WTC11 (cell line): ENCODE results near the gene ADORA1. TPM values are rescaled to one million over a fixed set of nuclear protein-coding genes. Genes with fewer than 3 reads are reported as not detected.

Experiments used
- ATAC-seq: fragments of 200-7000 bp; cut with Tn5 transposase; 2 replicates; pipeline ENCODE4 v1.10.0; 2021; ENCODE audit warnings: mild to moderate bottlenecking, moderate library complexity
- CTCF ChIA-PET: fragments of 300-600 bp; sonication (Branson Sonifier 250); formaldehyde crosslinking; loops from one replicate; lab custom pipeline; 2021; ENCODE audit warnings: antibody characterized with exemption; lab: Charles Lee
- POLR2A ChIA-PET: fragments of 350-600 bp; sonication (Branson Sonifier 250); formaldehyde crosslinking; loops from one replicate; lab custom pipeline; 2021; ENCODE audit warnings: antibody characterized with exemption; lab: Charles Lee
- DNase-seq: peaks from one replicate; pipeline ENCODE4 v3.0.0; 2021; ENCODE audit warnings: low spot score
- H3K27ac Mint-ChIP-seq: 2 replicates; pipeline ENCODE4 v1.8.0; 2021; ENCODE audit warnings: mixed read lengths
- H3K27me3 Mint-ChIP-seq: 2 replicates; pipeline ENCODE4 v1.8.0; 2021; ENCODE audit warnings: low read depth, mild to moderate bottlenecking, moderate library complexity, mixed read lengths
- H3K36me3 Mint-ChIP-seq: 2 replicates; pipeline ENCODE4 v1.8.0; 2021; ENCODE audit warnings: mixed read lengths
- H3K4me1 Mint-ChIP-seq: 2 replicates; pipeline ENCODE4 v1.8.0; 2022; ENCODE audit warnings: mixed read lengths
- H3K4me3 Mint-ChIP-seq: 2 replicates; pipeline ENCODE4 v1.8.0; 2021; ENCODE audit warnings: mild to moderate bottlenecking, moderate library complexity, mixed read lengths
- H3K9me3 Mint-ChIP-seq: 2 replicates; pipeline ENCODE4 v1.8.0; 2021; ENCODE audit warnings: mixed read lengths
- CREM ChIP-seq: sonication (generic); formaldehyde crosslinking; IDR thresholded peaks from 2 replicates; pipeline ENCODE4 v1.8.1; 2022; ENCODE audit warnings: mild to moderate bottlenecking, missing genetic modification reagents, moderate library complexity
- EMX1 ChIP-seq: fragments of 250-450 bp; sonication (Bioruptor Pico); IDR thresholded peaks from 2 replicates; pipeline ENCODE4 v1.8.0; 2021; ENCODE audit warnings: mild to moderate bottlenecking
- FOXP1 ChIP-seq: sonication (generic); formaldehyde crosslinking; IDR thresholded peaks from 2 replicates; pipeline ENCODE4 v1.8.0; 2022; ENCODE audit warnings: missing genetic modification reagents, mild to moderate bottlenecking, moderate library complexity, borderline replicate concordance
- GRHL2 ChIP-seq: fragments of 250-450 bp; sonication (Bioruptor Pico); IDR thresholded peaks from 2 replicates; pipeline ENCODE4 v1.8.0; 2022; ENCODE audit warnings: mild to moderate bottlenecking, moderate library complexity; ENCODE audit not compliant: insufficient replicate concordance, severe bottlenecking
- GTF2I ChIP-seq: fragments of 250-450 bp; sonication (Bioruptor Pico); conservative IDR thresholded peaks from 2 replicates; pipeline ENCODE4 v1.4.0; 2021; ENCODE audit warnings: mild to moderate bottlenecking
- HMGA2 ChIP-seq: fragments of 250-450 bp; sonication (Bioruptor Pico); IDR thresholded peaks from 2 replicates; pipeline ENCODE4 v1.4.0; 2021; ENCODE audit warnings: mild to moderate bottlenecking, moderate library complexity
- NFATC4 ChIP-seq: fragments of 250-450 bp; sonication (Bioruptor Pico); IDR thresholded peaks from 2 replicates; pipeline ENCODE4 v1.9.0; 2021; ENCODE audit warnings: mild to moderate bottlenecking
- NFYB ChIP-seq: sonication (generic); formaldehyde crosslinking; conservative IDR thresholded peaks from 2 replicates; pipeline ENCODE4 v1.8.0; 2022; ENCODE audit warnings: low read depth, missing genetic modification reagents
- NR1H2 ChIP-seq: sonication (generic); formaldehyde crosslinking; IDR thresholded peaks from 2 replicates; pipeline ENCODE4 v1.9.0; 2021; ENCODE audit warnings: mild to moderate bottlenecking, moderate library complexity, missing genetic modification reagents
- NR2C2 ChIP-seq: sonication (generic); formaldehyde crosslinking; IDR thresholded peaks from 2 replicates; pipeline ENCODE4 v1.8.0; 2022; ENCODE audit warnings: mild to moderate bottlenecking, missing genetic modification reagents
- PRRX2 ChIP-seq: fragments of 250-450 bp; sonication (Bioruptor Pico); IDR thresholded peaks from 2 replicates; pipeline ENCODE4 v1.8.0; 2021; ENCODE audit warnings: mild to moderate bottlenecking
- ZNF232 ChIP-seq: sonication (generic); formaldehyde crosslinking; IDR thresholded peaks from 2 replicates; pipeline ENCODE4 v1.8.0; 2022; ENCODE audit warnings: mild to moderate bottlenecking, missing genetic modification reagents
- ZNF671 ChIP-seq: fragments of 250-450 bp; sonication (Bioruptor Pico); IDR thresholded peaks from 2 replicates; pipeline ENCODE4 v1.8.0; 2021; ENCODE audit warnings: mild to moderate bottlenecking
- total RNA-seq: library from RNA; stranded (reverse); gene quantifications from 3 replicates; pipeline ENCODE4 v1.2.3, GENCODE V29; 2021
- TF ChIP-seq, protein P1 (sequence below): fragments of 200-600 bp; IDR thresholded peaks from 2 replicates; pipeline ENCODE4 v1.8.0; 2022; ENCODE audit warnings: antibody characterized with exemption
- TF ChIP-seq, protein P2 (sequence below): fragments of 250-450 bp; sonication (Bioruptor Pico); IDR thresholded peaks from 2 replicates; pipeline ENCODE4 v1.9.0; 2021; ENCODE audit warnings: mild to moderate bottlenecking, borderline replicate concordance
- TF ChIP-seq, protein P3 (sequence below): sonication (generic); formaldehyde crosslinking; IDR thresholded peaks from 2 replicates; pipeline ENCODE4 v1.8.1; 2022; ENCODE audit warnings: mild to moderate bottlenecking, missing genetic modification reagents, moderate library complexity, borderline replicate concordance
- TF ChIP-seq, protein P4 (sequence below): sonication (generic); formaldehyde crosslinking; IDR thresholded peaks from 2 replicates; pipeline ENCODE4 v1.8.0; 2022; ENCODE audit warnings: mild to moderate bottlenecking, missing genetic modification reagents

Gene ADORA1
- total RNA-seq, 1 experiment from 2014 or later: 1.8 TPM

DNA sequence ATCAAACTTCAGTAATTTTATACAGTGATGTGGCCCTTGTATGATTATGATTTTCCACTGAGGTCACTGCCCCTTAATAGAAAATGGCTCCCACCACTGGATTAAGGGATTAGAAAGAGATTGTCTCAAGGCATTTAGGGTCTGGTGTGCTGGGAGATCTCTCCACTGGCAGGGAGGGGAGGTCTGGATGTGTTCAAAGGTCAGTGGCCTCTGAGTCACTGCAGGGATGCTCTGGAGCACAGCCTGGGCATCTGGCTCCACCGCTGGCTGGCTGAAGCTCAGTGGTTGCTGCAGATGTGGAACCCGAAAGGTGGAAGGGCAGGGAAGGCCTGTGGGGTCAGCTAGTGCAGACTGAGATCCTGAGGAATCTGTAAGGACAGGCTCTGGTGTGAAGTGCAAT, 77.2 kb downstream of the ADORA1 start:
- no peaks in the 10 kb centered on the region for H3K4me1 Mint-ChIP-seq
- no peak for DNase-seq
- H3K36me3 Mint-ChIP-seq: no peaks in the 10 kb centered on the region
- no peak overlapping the region for H3K4me3 Mint-ChIP-seq
- H3K27ac Mint-ChIP-seq: no peak overlapping the region
- ATAC-seq: no peak
- peaks cover 3% of the 10 kb centered on the region; the same call in 1 of the 2 replicates for H3K27me3 Mint-ChIP-seq
- TF ChIP-seq NR2C2 (CRISPR knock-in tag): no peak
- TF ChIP-seq, protein P1, sequence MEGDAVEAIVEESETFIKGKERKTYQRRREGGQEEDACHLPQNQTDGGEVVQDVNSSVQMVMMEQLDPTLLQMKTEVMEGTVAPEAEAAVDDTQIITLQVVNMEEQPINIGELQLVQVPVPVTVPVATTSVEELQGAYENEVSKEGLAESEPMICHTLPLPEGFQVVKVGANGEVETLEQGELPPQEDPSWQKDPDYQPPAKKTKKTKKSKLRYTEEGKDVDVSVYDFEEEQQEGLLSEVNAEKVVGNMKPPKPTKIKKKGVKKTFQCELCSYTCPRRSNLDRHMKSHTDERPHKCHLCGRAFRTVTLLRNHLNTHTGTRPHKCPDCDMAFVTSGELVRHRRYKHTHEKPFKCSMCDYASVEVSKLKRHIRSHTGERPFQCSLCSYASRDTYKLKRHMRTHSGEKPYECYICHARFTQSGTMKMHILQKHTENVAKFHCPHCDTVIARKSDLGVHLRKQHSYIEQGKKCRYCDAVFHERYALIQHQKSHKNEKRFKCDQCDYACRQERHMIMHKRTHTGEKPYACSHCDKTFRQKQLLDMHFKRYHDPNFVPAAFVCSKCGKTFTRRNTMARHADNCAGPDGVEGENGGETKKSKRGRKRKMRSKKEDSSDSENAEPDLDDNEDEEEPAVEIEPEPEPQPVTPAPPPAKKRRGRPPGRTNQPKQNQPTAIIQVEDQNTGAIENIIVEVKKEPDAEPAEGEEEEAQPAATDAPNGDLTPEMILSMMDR: no peak
- no peak for TF ChIP-seq GTF2I (CRISPR knock-in tag)
- TF ChIP-seq, protein P2, sequence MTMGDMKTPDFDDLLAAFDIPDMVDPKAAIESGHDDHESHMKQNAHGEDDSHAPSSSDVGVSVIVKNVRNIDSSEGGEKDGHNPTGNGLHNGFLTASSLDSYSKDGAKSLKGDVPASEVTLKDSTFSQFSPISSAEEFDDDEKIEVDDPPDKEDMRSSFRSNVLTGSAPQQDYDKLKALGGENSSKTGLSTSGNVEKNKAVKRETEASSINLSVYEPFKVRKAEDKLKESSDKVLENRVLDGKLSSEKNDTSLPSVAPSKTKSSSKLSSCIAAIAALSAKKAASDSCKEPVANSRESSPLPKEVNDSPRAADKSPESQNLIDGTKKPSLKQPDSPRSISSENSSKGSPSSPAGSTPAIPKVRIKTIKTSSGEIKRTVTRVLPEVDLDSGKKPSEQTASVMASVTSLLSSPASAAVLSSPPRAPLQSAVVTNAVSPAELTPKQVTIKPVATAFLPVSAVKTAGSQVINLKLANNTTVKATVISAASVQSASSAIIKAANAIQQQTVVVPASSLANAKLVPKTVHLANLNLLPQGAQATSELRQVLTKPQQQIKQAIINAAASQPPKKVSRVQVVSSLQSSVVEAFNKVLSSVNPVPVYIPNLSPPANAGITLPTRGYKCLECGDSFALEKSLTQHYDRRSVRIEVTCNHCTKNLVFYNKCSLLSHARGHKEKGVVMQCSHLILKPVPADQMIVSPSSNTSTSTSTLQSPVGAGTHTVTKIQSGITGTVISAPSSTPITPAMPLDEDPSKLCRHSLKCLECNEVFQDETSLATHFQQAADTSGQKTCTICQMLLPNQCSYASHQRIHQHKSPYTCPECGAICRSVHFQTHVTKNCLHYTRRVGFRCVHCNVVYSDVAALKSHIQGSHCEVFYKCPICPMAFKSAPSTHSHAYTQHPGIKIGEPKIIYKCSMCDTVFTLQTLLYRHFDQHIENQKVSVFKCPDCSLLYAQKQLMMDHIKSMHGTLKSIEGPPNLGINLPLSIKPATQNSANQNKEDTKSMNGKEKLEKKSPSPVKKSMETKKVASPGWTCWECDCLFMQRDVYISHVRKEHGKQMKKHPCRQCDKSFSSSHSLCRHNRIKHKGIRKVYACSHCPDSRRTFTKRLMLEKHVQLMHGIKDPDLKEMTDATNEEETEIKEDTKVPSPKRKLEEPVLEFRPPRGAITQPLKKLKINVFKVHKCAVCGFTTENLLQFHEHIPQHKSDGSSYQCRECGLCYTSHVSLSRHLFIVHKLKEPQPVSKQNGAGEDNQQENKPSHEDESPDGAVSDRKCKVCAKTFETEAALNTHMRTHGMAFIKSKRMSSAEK (CRISPR knock-in tag): no peak
- TF ChIP-seq ZNF232 (CRISPR knock-in tag): no peak
- TF ChIP-seq, protein P3, sequence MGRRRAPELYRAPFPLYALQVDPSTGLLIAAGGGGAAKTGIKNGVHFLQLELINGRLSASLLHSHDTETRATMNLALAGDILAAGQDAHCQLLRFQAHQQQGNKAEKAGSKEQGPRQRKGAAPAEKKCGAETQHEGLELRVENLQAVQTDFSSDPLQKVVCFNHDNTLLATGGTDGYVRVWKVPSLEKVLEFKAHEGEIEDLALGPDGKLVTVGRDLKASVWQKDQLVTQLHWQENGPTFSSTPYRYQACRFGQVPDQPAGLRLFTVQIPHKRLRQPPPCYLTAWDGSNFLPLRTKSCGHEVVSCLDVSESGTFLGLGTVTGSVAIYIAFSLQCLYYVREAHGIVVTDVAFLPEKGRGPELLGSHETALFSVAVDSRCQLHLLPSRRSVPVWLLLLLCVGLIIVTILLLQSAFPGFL (CRISPR knock-in tag): no peak
- no peak for TF ChIP-seq NFATC4 (CRISPR knock-in tag)
- no peak for TF ChIP-seq PRRX2
- no peak for TF ChIP-seq NR1H2 (CRISPR knock-in tag)
- TF ChIP-seq, all 79 proteins: peak for 0
- POLR2A ChIA-PET: no interaction called here
- CTCF ChIA-PET: interaction anchor here (1.6 to 3.3 kb wide), 4 partner anchors 11 to 165 kb away, joined by 7 to 9 read pairs (median 8); no protein-coding TSS in a partner anchor
- no peaks in the 10 kb centered on the region for H3K9me3 Mint-ChIP-seq

DNA sequence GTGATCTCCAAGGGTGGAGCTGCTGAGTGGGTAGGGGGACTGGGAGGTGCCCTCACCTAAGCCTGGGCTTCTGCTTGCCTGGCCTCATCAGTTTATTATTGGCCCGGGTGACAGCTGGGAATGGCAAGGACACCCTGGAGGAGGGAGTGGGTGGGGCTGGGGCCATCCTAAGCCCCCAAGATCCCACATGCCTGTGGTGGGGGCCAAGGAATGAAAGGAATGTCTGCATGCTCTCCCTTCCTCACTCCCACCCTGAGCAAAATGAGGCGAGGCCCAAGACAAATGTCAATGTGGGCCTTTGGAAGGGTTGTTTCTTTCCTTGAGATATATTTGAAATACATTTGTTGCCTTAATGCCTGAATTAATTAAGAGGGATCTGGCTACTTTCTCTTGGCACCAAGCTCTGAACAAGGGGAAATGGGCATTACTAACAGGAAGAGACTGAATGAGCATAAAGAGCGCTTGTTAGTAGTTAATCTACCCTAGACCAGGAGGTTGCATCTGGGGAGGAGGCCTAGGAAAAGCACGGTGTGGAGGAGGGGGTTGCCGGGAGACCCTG, 78.7 kb downstream of the ADORA1 start:
- H3K36me3 Mint-ChIP-seq: no peaks in the 10 kb centered on the region
- TF ChIP-seq, protein P4, sequence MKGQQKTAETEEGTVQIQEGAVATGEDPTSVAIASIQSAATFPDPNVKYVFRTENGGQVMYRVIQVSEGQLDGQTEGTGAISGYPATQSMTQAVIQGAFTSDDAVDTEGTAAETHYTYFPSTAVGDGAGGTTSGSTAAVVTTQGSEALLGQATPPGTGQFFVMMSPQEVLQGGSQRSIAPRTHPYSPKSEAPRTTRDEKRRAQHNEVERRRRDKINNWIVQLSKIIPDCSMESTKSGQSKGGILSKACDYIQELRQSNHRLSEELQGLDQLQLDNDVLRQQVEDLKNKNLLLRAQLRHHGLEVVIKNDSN (CRISPR knock-in tag): no peak
- TF ChIP-seq HMGA2 (CRISPR knock-in tag) (no peak), CREM (CRISPR knock-in tag) (no peak), EMX1 (CRISPR knock-in tag) (no peak), ZNF232 (CRISPR knock-in tag) (no peak), GRHL2 (CRISPR knock-in tag) (no peak), ZNF671 (CRISPR knock-in tag) (no peak), NFYB (CRISPR knock-in tag) (no peak), FOXP1 (CRISPR knock-in tag) (no peak)
- TF ChIP-seq, all 79 proteins: peak for 0
- no peak overlapping the region for H3K4me3 Mint-ChIP-seq
- H3K27me3 Mint-ChIP-seq: peaks cover 1% of the 10 kb centered on the region; the same call in 1 of the 2 replicates
- DNase-seq (no peak), ATAC-seq (no peak)
- POLR2A ChIA-PET: no interaction called here
- no peaks in the 10 kb centered on the region for H3K4me1 Mint-ChIP-seq
- CTCF ChIA-PET: interaction anchor here (1.5 to 2.4 kb wide), 7 partner anchors 9 to 167 kb away, joined by 5 to 20 read pairs (median 7); no protein-coding TSS in a partner anchor
- no peaks in the 10 kb centered on the region for H3K9me3 Mint-ChIP-seq
- H3K27ac Mint-ChIP-seq: no peak overlapping the region
